Vagina (tissue), 2 donors: ENCODE measurements around the gene ZNF780B. TPM values are rescaled to one million over a fixed set of nuclear protein-coding genes. Genes with fewer than 3 reads are reported as not detected.

Experiments
- DNase-seq, 2 donors: peaks; one replicate each; pipeline ENCODE4 v3.0.0-alpha.2; 2017; ENCODE audit errors: extremely low spot score in 2 of 2
- H3K27ac ChIP-seq: fragments of 200-600 bp; sonication (generic); one replicate; pipeline ENCODE4 v1.5.1; 2019
- H3K27me3 ChIP-seq: fragments of 200-600 bp; sonication (generic); one replicate; pipeline ENCODE4 v1.5.1; 2019
- H3K36me3 ChIP-seq, 2 donors: fragments of 200-600 bp; sonication (generic); one replicate each; pipeline ENCODE4 v1.5.1; 2017 to 2019
- H3K4me1 ChIP-seq: fragments of 200-600 bp; sonication (generic); one replicate; pipeline ENCODE4 v1.5.1; 2019
- H3K4me3 ChIP-seq, 2 donors: fragments of 200-600 bp; sonication (generic); 1 replicate in 1 of 2; 2 replicates in 1 of 2; pipeline ENCODE4 v1.5.1; 2016 to 2019
- H3K9me3 ChIP-seq: fragments of 200-600 bp; sonication (generic); one replicate; pipeline ENCODE4 v1.5.1; 2019
- POLR2A ChIP-seq, 2 donors: fragments of 450-650 bp; IDR thresholded peaks; one replicate each; pipeline ENCODE4 v1.6.1; 2017; ENCODE audit warnings: antibody characterized with exemption in 2 of 2, mild to moderate bottlenecking in 2 of 2, moderate library complexity in 2 of 2
- POLR2AphosphoS5 ChIP-seq, 2 donors: sonication (generic); formaldehyde crosslinking; IDR thresholded peaks; one replicate each; pipeline ENCODE4 v1.9.0; 2017; ENCODE audit warnings: antibody characterized with exemption in 2 of 2, mild to moderate bottlenecking in 2 of 2, low read depth in 1 of 2; ENCODE audit not compliant: insufficient read depth in 1 of 2
- intact Hi-C: fragments of 100-400 bp; cut with DNase I; formaldehyde crosslinking; loops from one replicate; pipeline ENCODE4 v1.15.1; 2023
- total RNA-seq: library from RNA; depleted of rRNA; stranded (reverse); fragments of >200 nt; gene quantifications from one replicate; pipeline ENCODE4 v1.2.3, GENCODE V29; 2016
- TF ChIP-seq, protein P1 (sequence below), 3 experiments: fragments of 450-650 bp in 2 of 3; fragments of 200-600 bp in 1 of 3; sonication (generic) in 1 of 3; IDR thresholded peaks; one replicate each; pipeline ENCODE4 v1.5.1; 2017 to 2019; ENCODE audit warnings: antibody characterized with exemption in 3 of 3, mild to moderate bottlenecking in 2 of 3, moderate library complexity in 2 of 3

The ZNF780B gene
- total RNA-seq, 1 donor from 2014 or later = 12.0 TPM

DNA sequence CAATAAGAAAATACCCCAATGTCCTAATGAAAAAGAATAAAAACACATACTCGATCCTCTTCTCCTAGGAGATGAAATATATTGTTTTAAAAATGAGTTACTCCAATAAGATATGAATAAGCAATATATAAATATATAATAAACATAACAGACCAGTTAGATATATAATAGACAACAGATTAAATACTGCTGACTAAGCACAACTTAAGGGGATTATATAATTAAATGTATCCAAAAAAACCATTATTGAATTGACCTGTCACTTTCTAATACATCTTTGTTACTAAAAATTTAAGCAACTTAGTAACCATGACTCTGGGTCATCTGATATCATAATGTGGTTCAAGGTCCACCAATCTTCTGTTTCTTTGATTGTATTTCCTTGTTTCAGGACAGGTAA lies 14.0 kb upstream of the ZNF780B start:
- TF ChIP-seq POLR2AphosphoS5 (IDR thresholded peaks at IDR 0.05; ENCODE audit: insufficient read depth in 1 of 2, low read depth in 1 of 2) (no peak), POLR2A (IDR thresholded peaks at IDR 0.05) (no peak)
- TF ChIP-seq, protein P1, sequence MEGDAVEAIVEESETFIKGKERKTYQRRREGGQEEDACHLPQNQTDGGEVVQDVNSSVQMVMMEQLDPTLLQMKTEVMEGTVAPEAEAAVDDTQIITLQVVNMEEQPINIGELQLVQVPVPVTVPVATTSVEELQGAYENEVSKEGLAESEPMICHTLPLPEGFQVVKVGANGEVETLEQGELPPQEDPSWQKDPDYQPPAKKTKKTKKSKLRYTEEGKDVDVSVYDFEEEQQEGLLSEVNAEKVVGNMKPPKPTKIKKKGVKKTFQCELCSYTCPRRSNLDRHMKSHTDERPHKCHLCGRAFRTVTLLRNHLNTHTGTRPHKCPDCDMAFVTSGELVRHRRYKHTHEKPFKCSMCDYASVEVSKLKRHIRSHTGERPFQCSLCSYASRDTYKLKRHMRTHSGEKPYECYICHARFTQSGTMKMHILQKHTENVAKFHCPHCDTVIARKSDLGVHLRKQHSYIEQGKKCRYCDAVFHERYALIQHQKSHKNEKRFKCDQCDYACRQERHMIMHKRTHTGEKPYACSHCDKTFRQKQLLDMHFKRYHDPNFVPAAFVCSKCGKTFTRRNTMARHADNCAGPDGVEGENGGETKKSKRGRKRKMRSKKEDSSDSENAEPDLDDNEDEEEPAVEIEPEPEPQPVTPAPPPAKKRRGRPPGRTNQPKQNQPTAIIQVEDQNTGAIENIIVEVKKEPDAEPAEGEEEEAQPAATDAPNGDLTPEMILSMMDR (IDR thresholded peaks at IDR 0.05) = no peak
- peaks cover 0 to 19% of the 10 kb centered on the region in 2 donors for H3K36me3 ChIP-seq
- no peak overlapping the region for H3K27ac ChIP-seq
- no peak overlapping the region for H3K4me3 ChIP-seq
- no peak for DNase-seq
- no peaks in the 10 kb centered on the region for H3K27me3 ChIP-seq
- no peaks in the 10 kb centered on the region for H3K4me1 ChIP-seq
- peaks cover 4% of the 10 kb centered on the region for H3K9me3 ChIP-seq
- intact Hi-C loops = no loop called here

DNA sequence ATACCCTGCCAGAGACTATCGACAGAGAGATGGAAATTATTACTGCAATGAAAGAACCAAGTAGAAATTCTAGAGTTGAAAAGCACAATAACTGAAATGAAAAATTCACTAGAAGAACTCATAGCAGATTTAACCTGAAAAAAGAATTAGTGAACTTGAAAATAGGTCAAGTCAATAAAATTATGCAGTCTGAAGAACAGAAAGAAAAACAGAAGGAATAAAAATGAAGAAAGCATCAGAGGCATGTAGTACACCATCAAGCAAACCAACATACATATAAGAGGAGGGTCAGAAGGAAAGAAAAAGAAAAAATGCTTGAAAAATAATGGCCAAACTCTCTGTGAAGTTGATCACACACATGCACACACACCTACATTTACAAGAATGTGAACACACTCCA lies 3.6 kb upstream of the ZNF780B start:
- Histone ChIP-seq H3K9me3 (no peaks in the 10 kb centered on the region), H3K4me3 (no peak overlapping the region), H3K27me3 (no peaks in the 10 kb centered on the region), H3K4me1 (peaks cover 21% of the 10 kb centered on the region), H3K36me3 (no peaks in the 10 kb centered on the region), H3K27ac (no peak overlapping the region)
- no peak for DNase-seq
- intact Hi-C loops = no loop called here
- TF ChIP-seq, protein P1 (IDR thresholded peaks at IDR 0.05) = no peak
- TF ChIP-seq POLR2AphosphoS5 (IDR thresholded peaks at IDR 0.05; ENCODE audit: insufficient read depth in 1 of 2, low read depth in 1 of 2) = no peak
- TF ChIP-seq POLR2A (IDR thresholded peaks at IDR 0.05) = no peak

DNA sequence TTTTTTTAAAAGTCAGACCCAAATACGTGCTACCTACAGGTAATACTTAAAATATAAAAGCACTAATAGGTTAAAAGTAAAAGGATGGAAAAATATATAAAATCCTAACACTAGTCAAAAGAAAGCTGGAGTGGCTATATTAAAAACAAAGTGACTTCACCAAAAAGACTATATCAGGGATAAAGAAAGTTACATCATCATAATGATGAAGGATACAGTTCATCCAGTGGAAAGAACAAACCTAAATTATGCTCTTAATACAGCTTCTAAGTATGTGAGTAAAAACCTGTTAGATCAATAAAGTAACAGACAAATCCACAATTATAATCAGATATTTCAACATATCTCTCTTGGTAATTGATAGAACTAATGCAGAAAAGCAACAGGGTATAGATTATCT lies 1.1 kb upstream of the ZNF780B start:
- intact Hi-C loops = no loop called here
- DNase-seq = no peak
- H3K4me1 ChIP-seq = peaks cover 21% of the 10 kb centered on the region
- no peaks in the 10 kb centered on the region for H3K9me3 ChIP-seq
- H3K27ac ChIP-seq = no peak overlapping the region
- no peak overlapping the region for H3K4me3 ChIP-seq
- TF ChIP-seq POLR2AphosphoS5 (IDR thresholded peaks at IDR 0.05; ENCODE audit: insufficient read depth in 1 of 2, low read depth in 1 of 2) = no peak
- TF ChIP-seq, protein P1 (IDR thresholded peaks at IDR 0.05) = no peak
- H3K36me3 ChIP-seq = no peaks in the 10 kb centered on the region
- no peaks in the 10 kb centered on the region for H3K27me3 ChIP-seq

DNA sequence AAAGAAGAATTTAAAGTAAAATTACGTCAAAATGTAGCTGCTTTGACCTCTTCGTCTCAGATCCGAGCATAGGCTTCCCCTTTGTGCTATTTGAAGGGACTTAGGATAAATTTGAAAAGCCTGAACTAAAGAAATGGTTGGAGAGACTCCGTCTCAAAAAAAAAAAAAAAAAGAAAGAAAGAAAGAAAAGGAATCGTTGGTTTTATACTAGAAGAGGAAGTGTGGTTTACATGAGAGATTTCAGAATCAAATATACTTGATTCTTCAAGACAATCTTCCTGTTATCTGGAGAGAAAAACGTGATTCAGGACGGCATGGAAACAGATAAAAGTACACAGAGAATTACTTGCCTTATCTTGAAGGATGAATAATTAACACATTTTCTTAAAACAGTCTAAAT lies 474 bp upstream of the ZNF780B start:
- Histone ChIP-seq H3K27me3 (no peaks in the 10 kb centered on the region), H3K9me3 (no peaks in the 10 kb centered on the region), H3K4me1 (peaks cover 21% of the 10 kb centered on the region), H3K4me3 (peak overlapping the region; percentile 73 to 80), H3K27ac (peak overlapping the region; percentile 67), H3K36me3 (no peaks in the 10 kb centered on the region)
- TF ChIP-seq, protein P1 (IDR thresholded peaks at IDR 0.05) = no peak
- TF ChIP-seq POLR2AphosphoS5 (IDR thresholded peaks at IDR 0.05; ENCODE audit: insufficient read depth in 1 of 2, low read depth in 1 of 2) = no peak
- no peak for DNase-seq
- intact Hi-C loops = no loop called here

DNA sequence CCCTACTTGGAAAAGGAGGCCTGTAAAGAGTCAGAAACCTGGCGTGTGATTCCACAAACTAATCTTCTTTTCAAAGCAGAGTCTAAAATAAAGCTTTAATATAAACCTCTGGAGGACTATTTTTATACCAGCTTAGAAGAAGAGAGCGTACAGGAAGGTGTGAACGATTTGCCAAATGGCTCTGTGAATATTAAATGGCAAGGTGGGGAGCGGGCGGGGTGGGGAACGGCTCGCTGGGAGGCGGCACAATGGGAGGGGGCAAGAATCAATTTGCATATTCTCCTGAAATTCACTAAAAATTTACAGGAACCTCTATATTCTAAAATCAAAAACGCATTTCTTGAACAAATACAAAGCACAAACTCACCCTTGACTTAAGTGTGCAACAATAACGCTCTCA lies 982 bp downstream of the ZNF780B start:
- H3K9me3 ChIP-seq = peaks cover 5% of the 10 kb centered on the region
- H3K4me1 ChIP-seq = peaks cover 21% of the 10 kb centered on the region
- no peak overlapping the region for H3K27ac ChIP-seq
- DNase-seq = no peak
- peak overlapping the region; percentile 73 to 80 for H3K4me3 ChIP-seq
- intact Hi-C loops = no loop called here
- peaks cover 0 to 6% of the 10 kb centered on the region in 2 donors for H3K36me3 ChIP-seq
- no peaks in the 10 kb centered on the region for H3K27me3 ChIP-seq
- TF ChIP-seq POLR2AphosphoS5 (IDR thresholded peaks at IDR 0.05; ENCODE audit: insufficient read depth in 1 of 2, low read depth in 1 of 2) (no peak), POLR2A (IDR thresholded peaks at IDR 0.05) (no peak)
- TF ChIP-seq, protein P1 (IDR thresholded peaks at IDR 0.05) = no peak
